Ishikawa (cell line): ENCODE results near the gene ZNF532.

Experiments used
- CEBPB ChIP-seq: IDR thresholded peaks from 2 replicates; pipeline ENCODE4 v1.6.1; 2012
- CREB1 ChIP-seq: IDR thresholded peaks from 2 replicates; pipeline ENCODE4 v1.6.1; 2012; ENCODE audit warnings: low read depth
- EGR1 ChIP-seq: IDR thresholded peaks from 2 replicates; pipeline ENCODE4 v1.6.1; 2012
- EP300 ChIP-seq: IDR thresholded peaks from 2 replicates; pipeline ENCODE4 v1.6.1; 2012; ENCODE audit warnings: borderline replicate concordance
- FOXM1 ChIP-seq: IDR thresholded peaks from 2 replicates; pipeline ENCODE4 v1.6.1; 2012; ENCODE audit warnings: low read depth, borderline replicate concordance
- MAX ChIP-seq: IDR thresholded peaks from 2 replicates; pipeline ENCODE4 v1.6.1; 2012
- NFIC ChIP-seq: IDR thresholded peaks from 2 replicates; pipeline ENCODE4 v1.6.1; 2012
- RAD21 ChIP-seq: IDR thresholded peaks from 2 replicates; pipeline ENCODE4 v1.6.1; 2012; ENCODE audit warnings: low read depth
- TAF1 ChIP-seq: IDR thresholded peaks from 2 replicates; pipeline ENCODE4 v1.6.1; 2012; ENCODE audit warnings: low read depth, mild to moderate bottlenecking
- TCF12 ChIP-seq: IDR thresholded peaks from 2 replicates; pipeline ENCODE4 v1.6.1; 2012; ENCODE audit warnings: low read depth
- TEAD4 ChIP-seq: IDR thresholded peaks from 2 replicates; pipeline ENCODE4 v1.6.1; 2012
- YY1 ChIP-seq: IDR thresholded peaks from 2 replicates; pipeline ENCODE4 v1.6.1; 2012; ENCODE audit warnings: low read depth
- ZBTB7A ChIP-seq: IDR thresholded peaks from 2 replicates; pipeline ENCODE4 v1.6.1; 2012; ENCODE audit warnings: low read depth
- TF ChIP-seq, protein P1 (sequence below): IDR thresholded peaks from 2 replicates; pipeline ENCODE4 v1.6.1; 2012; ENCODE audit warnings: low read depth, mild to moderate bottlenecking
- TF ChIP-seq, protein P2 (sequence below): IDR thresholded peaks from 2 replicates; pipeline ENCODE4 v1.6.1; 2012

ZNF532 gene

GRCh38 chr18:58911241-58911640 is 46.6 kb downstream of the ZNF532 start:
- TF ChIP-seq NFIC (no peak), ZBTB7A (no peak)

GRCh38 chr18:58911766-58912165 is 47.1 kb downstream of the ZNF532 start:
- TF ChIP-seq MAX (no peak), FOXM1 (no peak), CEBPB (no peak), TEAD4 (no peak), TCF12 (no peak), YY1 (no peak), RAD21 (no peak), EGR1 (no peak), NFIC (no peak)
- TF ChIP-seq, protein P1, sequence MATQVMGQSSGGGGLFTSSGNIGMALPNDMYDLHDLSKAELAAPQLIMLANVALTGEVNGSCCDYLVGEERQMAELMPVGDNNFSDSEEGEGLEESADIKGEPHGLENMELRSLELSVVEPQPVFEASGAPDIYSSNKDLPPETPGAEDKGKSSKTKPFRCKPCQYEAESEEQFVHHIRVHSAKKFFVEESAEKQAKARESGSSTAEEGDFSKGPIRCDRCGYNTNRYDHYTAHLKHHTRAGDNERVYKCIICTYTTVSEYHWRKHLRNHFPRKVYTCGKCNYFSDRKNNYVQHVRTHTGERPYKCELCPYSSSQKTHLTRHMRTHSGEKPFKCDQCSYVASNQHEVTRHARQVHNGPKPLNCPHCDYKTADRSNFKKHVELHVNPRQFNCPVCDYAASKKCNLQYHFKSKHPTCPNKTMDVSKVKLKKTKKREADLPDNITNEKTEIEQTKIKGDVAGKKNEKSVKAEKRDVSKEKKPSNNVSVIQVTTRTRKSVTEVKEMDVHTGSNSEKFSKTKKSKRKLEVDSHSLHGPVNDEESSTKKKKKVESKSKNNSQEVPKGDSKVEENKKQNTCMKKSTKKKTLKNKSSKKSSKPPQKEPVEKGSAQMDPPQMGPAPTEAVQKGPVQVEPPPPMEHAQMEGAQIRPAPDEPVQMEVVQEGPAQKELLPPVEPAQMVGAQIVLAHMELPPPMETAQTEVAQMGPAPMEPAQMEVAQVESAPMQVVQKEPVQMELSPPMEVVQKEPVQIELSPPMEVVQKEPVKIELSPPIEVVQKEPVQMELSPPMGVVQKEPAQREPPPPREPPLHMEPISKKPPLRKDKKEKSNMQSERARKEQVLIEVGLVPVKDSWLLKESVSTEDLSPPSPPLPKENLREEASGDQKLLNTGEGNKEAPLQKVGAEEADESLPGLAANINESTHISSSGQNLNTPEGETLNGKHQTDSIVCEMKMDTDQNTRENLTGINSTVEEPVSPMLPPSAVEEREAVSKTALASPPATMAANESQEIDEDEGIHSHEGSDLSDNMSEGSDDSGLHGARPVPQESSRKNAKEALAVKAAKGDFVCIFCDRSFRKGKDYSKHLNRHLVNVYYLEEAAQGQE, result no peak
- TF ChIP-seq, protein P2, sequence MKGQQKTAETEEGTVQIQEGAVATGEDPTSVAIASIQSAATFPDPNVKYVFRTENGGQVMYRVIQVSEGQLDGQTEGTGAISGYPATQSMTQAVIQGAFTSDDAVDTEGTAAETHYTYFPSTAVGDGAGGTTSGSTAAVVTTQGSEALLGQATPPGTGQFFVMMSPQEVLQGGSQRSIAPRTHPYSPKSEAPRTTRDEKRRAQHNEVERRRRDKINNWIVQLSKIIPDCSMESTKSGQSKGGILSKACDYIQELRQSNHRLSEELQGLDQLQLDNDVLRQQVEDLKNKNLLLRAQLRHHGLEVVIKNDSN, result no peak

DNA sequence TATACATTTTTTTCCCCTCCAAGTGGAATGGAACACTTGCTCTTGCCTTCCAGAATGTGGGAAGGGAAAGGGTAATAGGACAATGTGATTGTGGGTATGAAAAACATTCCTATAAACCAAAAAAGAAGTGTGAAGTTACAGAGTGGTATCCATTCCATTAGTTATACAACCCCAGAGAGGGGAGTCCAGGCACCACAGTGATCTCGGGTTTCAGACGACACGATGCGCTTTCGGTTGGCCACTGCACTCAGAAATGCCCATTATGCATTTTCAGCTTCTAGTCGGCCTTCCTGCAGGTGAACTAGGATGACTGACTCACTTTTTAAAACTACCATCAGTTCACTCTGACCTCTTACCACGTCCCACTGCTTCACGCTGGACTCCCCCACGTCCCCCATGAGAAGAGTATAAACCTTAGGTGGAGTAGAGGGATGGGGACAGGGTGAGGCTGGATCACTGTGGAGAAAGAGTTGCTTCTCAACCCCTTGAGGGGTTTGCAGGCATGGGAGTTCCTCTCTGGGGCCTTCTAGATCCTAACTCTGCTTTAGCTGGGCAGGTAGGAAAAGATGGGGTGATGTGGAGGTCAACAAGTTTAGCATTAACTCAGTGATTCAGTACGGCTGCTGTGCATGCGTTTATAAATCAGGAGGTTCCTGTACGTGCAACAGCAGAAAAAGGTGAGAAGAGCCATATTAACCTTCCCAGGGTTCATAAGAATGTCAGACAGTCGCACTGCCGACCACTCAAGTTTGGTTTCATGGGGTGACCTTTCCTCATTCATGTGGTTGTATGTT is 50.5 kb downstream of the ZNF532 start:
- TF ChIP-seq RAD21, result no peak
- no peak for TF ChIP-seq NFIC
- TF ChIP-seq ZBTB7A, result no peak
- no peak for TF ChIP-seq TEAD4
- no peak for TF ChIP-seq TCF12
- TF ChIP-seq CEBPB, result no peak
- TF ChIP-seq, protein P1, result no peak
- TF ChIP-seq YY1, result no peak
- TF ChIP-seq CREB1, result no peak
- no peak for TF ChIP-seq EGR1
- no peak for TF ChIP-seq MAX
- TF ChIP-seq EP300, result no peak
- TF ChIP-seq, protein P2, result no peak
- no peak for TF ChIP-seq FOXM1
- no peak for TF ChIP-seq TAF1

DNA sequence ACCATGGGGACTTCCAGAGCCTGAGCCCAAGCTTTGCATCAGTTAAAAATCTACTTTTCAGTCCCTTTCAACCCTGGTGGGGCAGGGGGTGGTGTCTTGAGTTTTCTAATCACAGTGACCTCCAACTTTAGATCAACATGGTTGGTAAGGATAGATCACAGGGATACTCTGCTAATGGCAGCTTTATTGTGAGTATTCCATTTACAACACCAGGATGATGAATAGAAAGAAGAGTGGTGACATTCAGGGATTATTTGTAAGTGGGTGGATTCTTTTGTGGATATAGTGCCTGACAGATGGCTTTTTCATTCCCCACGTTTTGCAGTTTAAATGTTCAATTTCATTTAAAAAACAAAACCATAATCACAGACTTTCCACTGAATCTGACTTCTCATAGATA is 51.3 kb downstream of the ZNF532 start:
- TF ChIP-seq TEAD4 (no peak), CREB1 (no peak), NFIC (no peak), EGR1 (no peak), RAD21 (no peak), YY1 (no peak), MAX (no peak), TCF12 (no peak), CEBPB (no peak), TAF1 (no peak), FOXM1 (no peak)
- TF ChIP-seq, protein P1, result no peak
- TF ChIP-seq, protein P2, result no peak
